ENCODE measurements around the gene YAF2. TPM values are rescaled to one million over a fixed set of nuclear protein-coding genes. Genes with fewer than 3 reads are reported as not detected.

The YAF2 gene
- total and polyA plus RNA-seq, 2 of the 13 experiments (the other 11 are each of a cell fraction or from before 2014, with no cell fraction given): 8.4 to 11.7 TPM

GRCh38 chr12:42236017-42236416 lies 2.0 kb downstream of the YAF2 start:
- 70% methylated on average over 4 of the region's 4 CpGs for WGBS (ENCODE audit: low lambda C conversion rate)
- Histone ChIP-seq H3K4me3 (replicated peaks in 1 of 3; ENCODE audit: insufficient read depth in 1 of 3, low read depth in 2 of 3, low read length in 3 of 3) (no peak overlapping the region), H3K79me2 (ENCODE audit: insufficient read depth, low read length) (peaks cover 28% of the 10 kb centered on the region), H4K20me1 (ENCODE audit: insufficient read depth, low read length) (no peaks in the 10 kb centered on the region), H3K27ac (ENCODE audit: extremely low read length, insufficient read depth, low read length) (no peak overlapping the region), H3K36me3 (replicated peaks in 1 of 2; ENCODE audit: control insufficient read depth in 1 of 2, insufficient read depth in 2 of 2, low read length in 2 of 2) (0 out of 5 replicates have a peak, but pooled peaks cover 0 to 5% of the 10 kb centered on the region in 2 experiments), H3K9ac (ENCODE audit: insufficient read depth, low read depth, low read length) (no peak overlapping the region), H3K4me1 (ENCODE audit: insufficient read depth, low read length) (peaks cover 35% of the 10 kb centered on the region), H3K9me3 (ENCODE audit: low read length) (no peaks in the 10 kb centered on the region), H3K27me3 (ENCODE audit: control insufficient read depth in 1 of 2, insufficient read depth in 2 of 2, low read length in 2 of 2) (no peaks in the 10 kb centered on the region; a peak in 1 of 5 replicates), H3K4me2 (ENCODE audit: low read depth, low read length) (peak overlapping the region; percentile 25; the same call in 1 of the 2 replicates), H2AFZ (ENCODE audit: low read length) (no peak overlapping the region)
- no peak for ATAC-seq
- intact Hi-C loops (cut with micrococcal nuclease; ENCODE audit: unreplicated experiment): loop anchor here (5.0 kb wide), 1 partner anchor 94 kb away; the partner anchor contains the start of gene GXYLT1
- ChIA-PET POLR2A (interaction anchor here (1.4 kb wide), 1 partner anchor 91 kb away, joined by 4 read pairs; the partner anchor contains the start of gene GXYLT1), CTCF (ENCODE audit: low intra/inter-chr PET ratio, low total read pairs) (no interaction called here)
- no peak for FAIRE-seq
- DNase-seq (ENCODE audit: low spot score): no peak
- BruUV-seq (replicated peaks): no TSS peak
- TF ChIP-seq TEAD3 (CRISPR knock-in tag; optimal IDR thresholded peaks at IDR 0.05; ENCODE audit: borderline replicate concordance) (no peak), ISL2 (CRISPR knock-in tag; IDR thresholded peaks at IDR 0.05) (no peak), TBL1XR1 (IDR thresholded peaks at IDR 0.05; ENCODE audit: borderline replicate concordance, low read length, partially characterized antibody) (no peak), NCOA1 (CRISPR knock-in tag; IDR thresholded peaks at IDR 0.05) (no peak), ZFX (CRISPR knock-in tag; IDR thresholded peaks at IDR 0.05; ENCODE audit: low read depth) (no peak), ATM (IDR thresholded peaks at IDR 0.05; ENCODE audit: borderline replicate concordance) (no peak), TBP (CRISPR knock-in tag; IDR thresholded peaks at IDR 0.05) (no peak), KDM5A (IDR thresholded peaks at IDR 0.05; ENCODE audit: borderline replicate concordance, low read length) (no peak), MAFK (conservative IDR thresholded peaks at IDR 0.05 in 1 of 2, IDR thresholded peaks at IDR 0.05 in 1 of 2; ENCODE audit: low read length in 2 of 2) (peak; percentile 75 to 77), HNF1A (IDR thresholded peaks at IDR 0.05; ENCODE audit: low read depth) (no peak), HNF1A (CRISPR knock-in tag; IDR thresholded peaks at IDR 0.05; ENCODE audit: borderline replicate concordance) (no peak), MAF1 (CRISPR knock-in tag; IDR thresholded peaks at IDR 0.05; ENCODE audit: borderline replicate concordance) (no peak), ZNF792 (CRISPR knock-in tag; IDR thresholded peaks at IDR 0.05) (no peak), MAFF (IDR thresholded peaks at IDR 0.05; ENCODE audit: low read depth, low read length) (peak; percentile 64), ZNF274 (CRISPR knock-in tag; IDR thresholded peaks at IDR 0.05) (no peak), DR1 (CRISPR knock-in tag; IDR thresholded peaks at IDR 0.05) (no peak)
- TF ChIP-seq, protein P1, sequence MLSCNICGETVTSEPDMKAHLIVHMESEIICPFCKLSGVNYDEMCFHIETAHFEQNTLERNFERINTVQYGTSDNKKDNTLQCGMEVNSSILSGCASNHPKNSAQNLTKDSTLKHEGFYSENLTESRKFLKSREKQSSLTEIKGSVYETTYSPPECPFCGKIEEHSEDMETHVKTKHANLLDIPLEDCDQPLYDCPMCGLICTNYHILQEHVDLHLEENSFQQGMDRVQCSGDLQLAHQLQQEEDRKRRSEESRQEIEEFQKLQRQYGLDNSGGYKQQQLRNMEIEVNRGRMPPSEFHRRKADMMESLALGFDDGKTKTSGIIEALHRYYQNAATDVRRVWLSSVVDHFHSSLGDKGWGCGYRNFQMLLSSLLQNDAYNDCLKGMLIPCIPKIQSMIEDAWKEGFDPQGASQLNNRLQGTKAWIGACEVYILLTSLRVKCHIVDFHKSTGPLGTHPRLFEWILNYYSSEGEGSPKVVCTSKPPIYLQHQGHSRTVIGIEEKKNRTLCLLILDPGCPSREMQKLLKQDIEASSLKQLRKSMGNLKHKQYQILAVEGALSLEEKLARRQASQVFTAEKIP (CRISPR knock-in tag; IDR thresholded peaks at IDR 0.05; ENCODE audit: borderline replicate concordance): no peak
- in situ Hi-C loops (cut with HindIII; ENCODE audit: extremely low pct_ligation_motif_present, low pct_unique_long_range_greater_than_20kb): no loop called here

Measured in HepG2 (cell line).